Neural crest cell (in vitro differentiated cells): ENCODE results near the gene PRPF19. TPM values are rescaled to one million over a fixed set of nuclear protein-coding genes. Genes with fewer than 3 reads are reported as not detected.

Experiments
- DNase-seq: peaks from one replicate; pipeline ENCODE4 v3.0.0; 2021; ENCODE audit warnings: low read depth, mixed read lengths, low spot score
- H3K27ac Mint-ChIP-seq: one replicate; pipeline ENCODE4 v1.8.0; 2021; ENCODE audit warnings: mild to moderate bottlenecking, mixed read lengths; ENCODE audit not compliant: unreplicated experiment
- H3K27me3 Mint-ChIP-seq: 2 replicates; pipeline ENCODE4 v1.8.0; 2021; ENCODE audit warnings: low read depth, mild to moderate bottlenecking, mixed read lengths
- H3K36me3 Mint-ChIP-seq: 2 replicates; pipeline ENCODE4 v1.8.0; 2021; ENCODE audit warnings: low read depth, mild to moderate bottlenecking, mixed read lengths
- H3K4me1 Mint-ChIP-seq: 2 replicates; pipeline ENCODE4 v1.8.0; 2021; ENCODE audit warnings: mixed read lengths
- H3K4me3 Mint-ChIP-seq: one replicate; pipeline ENCODE4 v1.8.0; 2021; ENCODE audit warnings: mild to moderate bottlenecking, mixed read lengths
- H3K9me3 Mint-ChIP-seq: 2 replicates; pipeline ENCODE4 v1.8.0; 2021; ENCODE audit warnings: mixed read lengths
- total RNA-seq: library from RNA; stranded (reverse); gene quantifications from 2 replicates; pipeline ENCODE4 v1.2.1, GENCODE V29; 2021
- TF ChIP-seq, protein P1 (sequence below): fragments of 200-600 bp; sonication (generic); conservative IDR thresholded peaks from 2 replicates; pipeline ENCODE4 v1.5.0; 2021; ENCODE audit warnings: antibody characterized with exemption, mild to moderate bottlenecking

PRPF19 gene
- total RNA-seq, 1 donor from 2014 or later: 183 TPM

- H3K4me1 Mint-ChIP-seq: peaks cover 11% of the 10 kb centered on the region
- peaks cover 5% of the 10 kb centered on the region for H3K36me3 Mint-ChIP-seq
- no peaks in the 10 kb centered on the region for H3K27me3 Mint-ChIP-seq
- no peaks in the 10 kb centered on the region for H3K9me3 Mint-ChIP-seq
- no peak overlapping the region for H3K27ac Mint-ChIP-seq
- TF ChIP-seq, protein P1, sequence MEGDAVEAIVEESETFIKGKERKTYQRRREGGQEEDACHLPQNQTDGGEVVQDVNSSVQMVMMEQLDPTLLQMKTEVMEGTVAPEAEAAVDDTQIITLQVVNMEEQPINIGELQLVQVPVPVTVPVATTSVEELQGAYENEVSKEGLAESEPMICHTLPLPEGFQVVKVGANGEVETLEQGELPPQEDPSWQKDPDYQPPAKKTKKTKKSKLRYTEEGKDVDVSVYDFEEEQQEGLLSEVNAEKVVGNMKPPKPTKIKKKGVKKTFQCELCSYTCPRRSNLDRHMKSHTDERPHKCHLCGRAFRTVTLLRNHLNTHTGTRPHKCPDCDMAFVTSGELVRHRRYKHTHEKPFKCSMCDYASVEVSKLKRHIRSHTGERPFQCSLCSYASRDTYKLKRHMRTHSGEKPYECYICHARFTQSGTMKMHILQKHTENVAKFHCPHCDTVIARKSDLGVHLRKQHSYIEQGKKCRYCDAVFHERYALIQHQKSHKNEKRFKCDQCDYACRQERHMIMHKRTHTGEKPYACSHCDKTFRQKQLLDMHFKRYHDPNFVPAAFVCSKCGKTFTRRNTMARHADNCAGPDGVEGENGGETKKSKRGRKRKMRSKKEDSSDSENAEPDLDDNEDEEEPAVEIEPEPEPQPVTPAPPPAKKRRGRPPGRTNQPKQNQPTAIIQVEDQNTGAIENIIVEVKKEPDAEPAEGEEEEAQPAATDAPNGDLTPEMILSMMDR: no peak
- H3K4me3 Mint-ChIP-seq: no peak overlapping the region
- no peak for DNase-seq
Observed at GRCh38 chr11:60934124-60934789, 27.9 kb upstream of the PRPF19 start.

GRCh38 chr11:60933416-60934123 is 27.2 kb upstream of the PRPF19 start:
- H3K27ac Mint-ChIP-seq: no peak overlapping the region

DNA sequence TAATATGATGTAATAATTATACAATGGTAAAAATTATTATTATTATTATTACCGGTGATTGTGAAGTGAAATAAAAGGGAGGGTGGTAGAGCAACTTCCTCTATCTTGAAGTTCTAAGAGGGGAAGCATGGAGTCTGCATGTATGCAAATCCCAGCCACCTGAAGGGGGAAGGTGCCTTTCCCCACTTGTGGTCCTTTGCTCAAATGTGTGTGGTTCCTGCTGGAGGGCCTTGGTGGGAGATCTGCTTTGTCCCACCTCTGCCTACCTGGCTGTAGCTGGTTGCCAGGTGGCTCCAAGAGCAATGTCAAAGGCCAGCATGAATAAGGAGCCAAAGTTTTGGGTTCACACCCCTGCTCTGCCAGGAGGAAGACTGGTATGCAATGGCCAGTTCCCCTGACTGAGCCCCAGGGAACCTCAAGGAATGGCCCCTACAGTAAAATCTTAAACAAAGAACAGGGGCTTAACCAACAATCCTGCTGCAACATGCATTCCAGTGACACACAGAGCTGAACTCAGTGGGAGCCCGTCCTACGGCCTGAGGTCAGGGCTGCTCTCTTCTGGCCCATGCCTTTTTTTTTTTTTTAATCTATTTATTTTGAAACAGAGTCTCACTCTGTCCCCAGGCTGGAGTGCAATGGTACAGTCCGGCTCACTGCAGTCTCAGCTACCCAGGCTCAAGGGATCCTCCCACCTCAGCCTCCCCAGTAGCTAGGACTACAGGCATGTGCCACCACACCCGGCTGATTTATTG is 26.4 kb upstream of the PRPF19 start:
- no peak for DNase-seq
- no peak overlapping the region for H3K4me3 Mint-ChIP-seq
- TF ChIP-seq, protein P1: no peak
- H3K27ac Mint-ChIP-seq: no peak overlapping the region
- peaks cover 5% of the 10 kb centered on the region for H3K36me3 Mint-ChIP-seq
- H3K27me3 Mint-ChIP-seq: no peaks in the 10 kb centered on the region
- no peaks in the 10 kb centered on the region for H3K9me3 Mint-ChIP-seq
- no peaks in the 10 kb centered on the region for H3K4me1 Mint-ChIP-seq

More at GRCh38 chr11:60933416-60934123, 27.2 kb upstream of the PRPF19 start:
- no peak for DNase-seq
- Mint-ChIP-seq H3K9me3 (no peaks in the 10 kb centered on the region), H3K27me3 (no peaks in the 10 kb centered on the region), H3K4me3 (no peak overlapping the region), H3K4me1 (peaks cover 6% of the 10 kb centered on the region), H3K36me3 (peaks cover 5% of the 10 kb centered on the region)
- TF ChIP-seq, protein P1: no peak

GRCh38 chr11:60931917-60932316 is 25.5 kb upstream of the PRPF19 start:
- Mint-ChIP-seq H3K27me3 (no peaks in the 10 kb centered on the region), H3K27ac (no peak overlapping the region), H3K4me3 (no peak overlapping the region), H3K9me3 (no peaks in the 10 kb centered on the region), H3K36me3 (peaks cover 5% of the 10 kb centered on the region), H3K4me1 (no peaks in the 10 kb centered on the region)
- TF ChIP-seq, protein P1: no peak
- DNase-seq: no peak

DNA sequence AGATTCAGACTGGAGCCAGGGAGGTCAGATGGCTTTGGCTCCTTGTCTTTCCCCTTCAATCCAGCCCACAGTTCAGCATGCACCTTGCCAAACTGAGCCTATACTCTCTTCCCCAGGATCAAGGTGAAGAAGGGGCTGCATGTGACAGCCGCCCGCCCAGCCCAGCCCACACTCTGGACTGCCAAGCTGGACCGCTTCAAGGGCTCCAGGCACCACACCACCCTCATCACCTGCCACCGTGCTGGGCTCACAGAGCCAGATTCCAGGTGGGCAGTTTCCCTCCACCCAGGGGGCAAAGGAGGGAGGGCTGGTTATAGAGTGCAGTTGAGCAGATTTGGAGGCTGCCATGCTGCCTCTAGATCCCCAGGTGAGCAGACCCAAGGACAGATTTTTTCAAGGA is 24.0 kb upstream of the PRPF19 start:
- no peak overlapping the region for H3K4me3 Mint-ChIP-seq
- H3K36me3 Mint-ChIP-seq: peaks cover 5% of the 10 kb centered on the region

More for the DNA sequence above, 24.0 kb upstream of the PRPF19 start:
- Mint-ChIP-seq H3K27ac (no peak overlapping the region), H3K9me3 (no peaks in the 10 kb centered on the region), H3K4me1 (peaks cover 15% of the 10 kb centered on the region), H3K27me3 (no peaks in the 10 kb centered on the region)
- TF ChIP-seq, protein P1: no peak
- no peak for DNase-seq
